NCI-H748 (cell line): Measurements from ENCODE around the gene FZD7.

Source experiments
- DNase-seq: peaks from one replicate; lab custom pipeline; 2025; ENCODE audit not compliant: unreplicated experiment; lab: John Stamatoyannopoulos, UW

The FZD7 gene

DNA sequence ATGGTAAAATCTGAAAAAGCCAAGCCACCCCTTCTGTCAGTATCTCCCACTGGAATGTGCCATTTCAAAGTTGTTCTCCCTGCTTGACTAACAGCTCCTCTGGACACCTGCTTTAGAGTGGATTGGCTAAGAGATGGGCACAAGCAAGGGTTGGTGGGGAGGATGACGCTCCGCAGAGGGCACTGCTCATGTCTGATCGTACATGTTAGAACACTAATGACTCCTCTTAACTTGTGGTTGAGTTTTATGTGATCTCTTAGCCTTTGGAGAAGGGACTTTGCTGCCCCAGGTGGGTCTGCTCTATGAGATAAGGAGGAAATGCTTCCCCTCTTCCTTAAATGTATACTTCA, 31.2 kb downstream of the FZD7 start:
- DNase-seq, result no peak

DNA sequence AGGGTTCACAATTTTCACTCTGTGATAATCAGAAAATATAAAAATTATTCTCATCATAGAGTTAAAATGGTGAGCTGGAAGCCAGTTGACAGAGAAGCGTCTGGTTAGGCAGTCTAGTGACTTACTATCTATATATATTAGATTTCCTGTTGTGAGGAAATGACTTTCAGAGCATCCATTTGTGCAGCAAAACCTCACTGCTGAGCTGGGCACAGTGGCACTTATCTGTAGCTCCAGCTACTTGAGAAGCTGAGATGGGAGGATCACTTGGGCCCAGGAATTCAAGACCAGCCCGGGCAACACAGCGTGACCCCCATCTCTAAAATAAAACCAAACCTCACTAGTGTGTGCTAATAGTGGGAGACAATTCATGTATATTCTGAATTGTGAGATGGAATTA, 32.2 kb downstream of the FZD7 start:
- DNase-seq, result no peak

DNA sequence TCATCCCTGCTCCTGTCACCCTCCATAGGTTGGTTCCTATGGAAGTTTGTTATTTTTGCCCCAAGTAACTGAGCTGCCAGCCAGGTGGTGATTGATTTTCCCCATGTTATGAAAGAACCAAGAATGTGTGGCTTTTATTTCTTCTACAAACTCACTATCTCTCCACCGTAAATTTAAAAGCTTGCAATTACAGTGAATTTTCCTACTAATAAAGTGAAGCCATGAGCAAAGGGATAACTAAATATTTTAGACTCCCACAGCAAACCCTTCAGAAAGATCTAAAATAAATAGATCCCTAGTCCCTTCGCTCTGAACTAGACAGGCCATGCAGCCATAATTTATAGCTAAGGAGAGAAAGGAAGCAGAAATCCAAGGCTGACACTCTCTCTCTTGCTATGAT, 33.2 kb downstream of the FZD7 start:
- no peak for DNase-seq

GRCh38 chr2:202067589-202067988, 33.9 kb downstream of the FZD7 start:
- no peak for DNase-seq

- DNase-seq, result peak; percentile 81
Observed at GRCh38 chr2:202069170-202070067, 35.8 kb downstream of the FZD7 start.

GRCh38 chr2:202071107-202071506, 37.5 kb downstream of the FZD7 start:
- no peak for DNase-seq

- DNase-seq, result peak; percentile 33
Observed at GRCh38 chr2:202072226-202072625, 38.6 kb downstream of the FZD7 start.

GRCh38 chr2:202072737-202073401, 39.2 kb downstream of the FZD7 start, which contains the start of gene KIAA2012:
Gene KIAA2012, plus strand, starts transcription at chr2:202073255. Its CDS starts 373 bp downstream, at chr2:202073628.
- peak; percentile 81 for DNase-seq

- no peak for DNase-seq
Observed at GRCh38 chr2:202074324-202074723, 40.7 kb downstream of the FZD7 start.

DNA sequence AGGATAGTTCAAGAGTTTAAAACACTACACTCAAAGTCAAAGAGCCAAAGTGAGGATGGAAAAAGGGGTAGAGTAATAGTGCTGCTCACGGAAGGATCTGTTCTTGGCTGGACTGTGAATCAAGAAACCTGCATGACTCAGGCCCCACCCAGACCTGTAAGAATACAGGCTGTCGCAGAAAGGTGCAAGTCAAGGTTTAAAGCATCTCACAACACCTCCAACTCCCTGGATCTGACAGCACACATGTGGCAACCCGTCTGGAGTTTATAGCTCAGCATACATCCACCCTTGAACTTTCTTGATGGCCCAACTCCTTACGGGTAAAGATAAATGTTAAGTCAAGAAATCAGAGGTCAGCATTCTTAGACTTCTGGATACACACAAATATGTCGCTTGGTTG, 45.7 kb downstream of the FZD7 start:
- no peak for DNase-seq

- DNase-seq, result peak; percentile 32
Observed at GRCh38 chr2:202084265-202084664, 50.6 kb downstream of the FZD7 start.
